ENCODE results near the gene CIDEC. TPM values are rescaled to one million over a fixed set of nuclear protein-coding genes. Genes with fewer than 3 reads are reported as not detected.

CIDEC gene
- total RNA-seq, 1 experiment from 2014 or later, result 0.14 TPM

Small RNA genes within 50 kb of the gene (small RNA-seq; reads per million reads assigned to genes)
- gene RNU6-882P, result not detected

Other genes starting within 250 kb of the CIDEC start
- gene MTMR14, start 230.7 kb downstream of the CIDEC start, total RNA-seq (2014; rRNA removed; shearing (Covaris generic)), result 45.8 and 49.4 TPM in 2 replicates
- gene CPNE9, start 176.4 kb downstream of the CIDEC start, total RNA-seq (2014; rRNA removed; shearing (Covaris generic)), result not detected in 2 replicates
- gene BRPF1, start 148.5 kb downstream of the CIDEC start, total RNA-seq (2014; rRNA removed; shearing (Covaris generic)), result 19.9 and 22.9 TPM in 2 replicates
- 27.8 and 30.9 TPM in 2 replicates for gene OGG1, start 130.3 kb downstream of the CIDEC start, total RNA-seq (2014; rRNA removed; shearing (Covaris generic))
- 36.9 and 44.1 TPM in 2 replicates for gene CAMK1, start 110.3 kb downstream of the CIDEC start, total RNA-seq (2014; rRNA removed; shearing (Covaris generic))
- 91.5 and 104 TPM in 2 replicates for gene TADA3, start 87.8 kb downstream of the CIDEC start, total RNA-seq (2014; rRNA removed; shearing (Covaris generic))
- 295 and 306 TPM in 2 replicates for gene ARPC4, start 87.2 kb downstream of the CIDEC start, total RNA-seq (2014; rRNA removed; shearing (Covaris generic))
- 1.4 and 2.3 TPM in 2 replicates for gene TTLL3, start 70.0 kb downstream of the CIDEC start, total RNA-seq (2014; rRNA removed; shearing (Covaris generic))
- 36.5 and 46.0 TPM in 2 replicates for gene RPUSD3, start 36.2 kb downstream of the CIDEC start, total RNA-seq (2014; rRNA removed; shearing (Covaris generic))
- gene JAGN1, start 10.4 kb upstream of the CIDEC start, total RNA-seq (2014; rRNA removed; shearing (Covaris generic)), result 34.1 and 45.6 TPM in 2 replicates
- gene IL17RE, start 22.6 kb upstream of the CIDEC start, total RNA-seq (2014; rRNA removed; shearing (Covaris generic)), result 0.66 TPM in 1 of 2 replicates, not detected in the other
- gene IL17RC, start 36.8 kb upstream of the CIDEC start, total RNA-seq (2014; rRNA removed; shearing (Covaris generic)), result 11.9 and 12.0 TPM in 2 replicates
- gene CRELD1, start 53.6 kb upstream of the CIDEC start, total RNA-seq (2014; rRNA removed; shearing (Covaris generic)), result 0.27 and 1.6 TPM in 2 replicates
- 1.0 and 1.3 TPM in 2 replicates for gene PRRT3, start 72.2 kb upstream of the CIDEC start, total RNA-seq (2014; rRNA removed; shearing (Covaris generic))
- gene EMC3, start 106.6 kb upstream of the CIDEC start, total RNA-seq (2014; rRNA removed; shearing (Covaris generic)), result 41.2 and 73.5 TPM in 2 replicates
- 31.1 and 33.2 TPM in 2 replicates for gene FANCD2, start 146.2 kb upstream of the CIDEC start, total RNA-seq (2014; rRNA removed; shearing (Covaris generic))
- not detected in 2 replicates for gene FANCD2OS, start 228.0 kb upstream of the CIDEC start, total RNA-seq (2014; rRNA removed; shearing (Covaris generic))
- gene BRK1, start 235.4 kb upstream of the CIDEC start, total RNA-seq (2014; rRNA removed; shearing (Covaris generic)), result 103 and 112 TPM in 2 replicates

Measured in HT1080 (cell line).